CD4-positive, alpha-beta T cell treated with Interleukin-2 at 100 ng/mL for 4 hours (primary cell): ENCODE results near the gene TBX2.

Experiments
- DNase-seq: peaks from one replicate; pipeline ENCODE4 v3.0.0-alpha.2; 2020; ENCODE audit warnings: low spot score

Gene TBX2

GRCh38 chr17:61368832-61369450 is 30.7 kb upstream of the TBX2 start:
- no peak for DNase-seq

GRCh38 chr17:61369751-61370150 is 29.9 kb upstream of the TBX2 start:
- no peak for DNase-seq

GRCh38 chr17:61371179-61371578 is 28.5 kb upstream of the TBX2 start:
- DNase-seq = no peak

- no peak for DNase-seq
Measured at GRCh38 chr17:61371606-61372005, 28.0 kb upstream of the TBX2 start.

GRCh38 chr17:61372436-61372835 is 27.2 kb upstream of the TBX2 start:
- DNase-seq = no peak

- no peak for DNase-seq
Measured at GRCh38 chr17:61376931-61377838, 22.5 kb upstream of the TBX2 start.

GRCh38 chr17:61378658-61379456 is 20.8 kb upstream of the TBX2 start:
- DNase-seq = no peak

GRCh38 chr17:61379457-61380216 is 20.0 kb upstream of the TBX2 start:
- DNase-seq = no peak

GRCh38 chr17:61380217-61380835 is 19.3 kb upstream of the TBX2 start:
- DNase-seq = no peak

- DNase-seq = no peak
Measured at GRCh38 chr17:61380836-61381525, 18.7 kb upstream of the TBX2 start.

GRCh38 chr17:61381537-61381936 is 18.1 kb upstream of the TBX2 start:
- no peak for DNase-seq

- no peak for DNase-seq
Measured at GRCh38 chr17:61382796-61383688, 16.6 kb upstream of the TBX2 start.

- no peak for DNase-seq
Measured at GRCh38 chr17:61383689-61384201, 15.9 kb upstream of the TBX2 start.

- DNase-seq = no peak
Measured at GRCh38 chr17:61384354-61384691, 15.3 kb upstream of the TBX2 start.

- no peak for DNase-seq
Measured at GRCh38 chr17:61384692-61385576, 14.7 kb upstream of the TBX2 start.

GRCh38 chr17:61385577-61386236 is 13.9 kb upstream of the TBX2 start:
- no peak for DNase-seq

GRCh38 chr17:61386251-61386650 is 13.4 kb upstream of the TBX2 start:
- DNase-seq = no peak

GRCh38 chr17:61387011-61387410 is 12.6 kb upstream of the TBX2 start:
- DNase-seq = no peak
